Measurements from ENCODE around the gene RBPMS2.

DNA sequence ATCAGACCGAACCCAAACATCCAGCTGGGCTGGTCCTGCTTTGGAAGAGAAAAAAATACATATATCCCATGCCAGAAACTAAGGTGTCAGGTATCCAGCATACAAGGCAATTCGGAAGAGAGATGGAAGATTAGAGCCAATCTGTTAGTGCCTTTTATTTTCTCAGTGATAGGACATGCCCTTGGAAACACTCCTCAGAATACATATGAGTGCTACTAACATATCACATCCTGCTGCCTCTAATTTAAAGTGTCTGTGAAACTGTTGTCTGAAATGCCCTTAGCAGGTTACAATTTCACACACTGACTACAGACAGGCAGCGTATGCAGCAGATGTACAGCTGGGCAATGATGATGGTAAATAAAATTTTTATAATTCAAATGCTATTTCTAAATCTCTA is 78.9 kb downstream of the RBPMS2 start:
- TF ChIP-seq POLR2AphosphoS5 (IDR thresholded peaks at IDR 0.05; ENCODE audit: borderline replicate concordance, low read depth, low read length) (no peak), EZH2 (IDR thresholded peaks at IDR 0.05) (no peak)
